Mammary epithelial cell (primary cell): Measurements from ENCODE around the gene HCFC1.

ENCODE experiments used
- CTCF ChIP-seq, 2 donors: IDR thresholded peaks in 1 of 2; conservative IDR thresholded peaks in 1 of 2; 2 replicates each; pipeline ENCODE4 v1.5.1; 2011 to 2012; ENCODE audit warnings: inconsistent platforms in 2 of 2, low read length in 2 of 2, mild to moderate bottlenecking in 2 of 2, control low read depth in 1 of 2, low read depth in 1 of 2; ENCODE audit not compliant: insufficient read depth in 1 of 2; ENCODE audit errors: extremely low read depth in 1 of 2
- EZH2 ChIP-seq: IDR thresholded peaks from 2 replicates; pipeline ENCODE4 v1.6.1; 2012; ENCODE audit warnings: low read length, inconsistent platforms, borderline replicate concordance

- TF ChIP-seq EZH2 (no peak), CTCF (conservative IDR thresholded peaks at IDR 0.05 in 1 of 2, IDR thresholded peaks at IDR 0.05 in 1 of 2; ENCODE audit: extremely low read depth in 1 of 2, insufficient read depth in 1 of 2, low read depth in 1 of 2, low read length in 2 of 2) (no peak)
These were observed 35.3 kb upstream of the HCFC1 start for GRCh38 chrX:154006947-154007346.
